ENCODE data around the gene TOX3. TPM values are rescaled to one million over a fixed set of nuclear protein-coding genes. Genes with fewer than 3 reads are reported as not detected.

Gene TOX3
- total and polyA plus RNA-seq, 2 of the 13 experiments (the other 11 are each of a cell fraction or from before 2014, with no cell fraction given): 14.5 to 98.6 TPM

DNA sequence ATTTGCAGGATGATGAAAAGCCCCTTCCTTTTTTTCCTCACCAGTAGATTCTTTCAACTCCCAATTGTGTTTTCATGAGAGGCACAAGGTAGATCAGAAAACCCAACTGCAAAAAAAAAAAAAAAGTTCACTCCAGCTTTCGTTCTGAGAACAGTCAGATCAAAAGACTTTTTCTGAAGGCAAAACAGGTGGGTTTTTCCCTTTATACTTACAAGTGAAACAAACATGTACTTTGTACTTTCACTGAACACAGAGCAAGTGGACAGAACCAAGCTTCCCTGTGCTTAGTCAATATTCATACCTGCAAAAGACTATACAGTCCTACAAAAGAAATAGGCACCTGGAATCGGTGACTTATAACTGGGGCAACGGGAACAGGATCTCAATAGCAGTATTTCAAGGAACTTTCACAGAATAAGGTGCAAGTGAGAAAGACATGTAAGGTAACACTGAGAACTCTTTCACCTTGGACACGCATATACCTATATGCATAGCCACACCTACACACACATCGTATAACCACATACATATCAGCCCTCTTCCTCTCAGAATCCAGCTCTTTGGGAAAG, 54.1 kb downstream of the TOX3 start (continued):
- TF ChIP-seq, protein P1, sequence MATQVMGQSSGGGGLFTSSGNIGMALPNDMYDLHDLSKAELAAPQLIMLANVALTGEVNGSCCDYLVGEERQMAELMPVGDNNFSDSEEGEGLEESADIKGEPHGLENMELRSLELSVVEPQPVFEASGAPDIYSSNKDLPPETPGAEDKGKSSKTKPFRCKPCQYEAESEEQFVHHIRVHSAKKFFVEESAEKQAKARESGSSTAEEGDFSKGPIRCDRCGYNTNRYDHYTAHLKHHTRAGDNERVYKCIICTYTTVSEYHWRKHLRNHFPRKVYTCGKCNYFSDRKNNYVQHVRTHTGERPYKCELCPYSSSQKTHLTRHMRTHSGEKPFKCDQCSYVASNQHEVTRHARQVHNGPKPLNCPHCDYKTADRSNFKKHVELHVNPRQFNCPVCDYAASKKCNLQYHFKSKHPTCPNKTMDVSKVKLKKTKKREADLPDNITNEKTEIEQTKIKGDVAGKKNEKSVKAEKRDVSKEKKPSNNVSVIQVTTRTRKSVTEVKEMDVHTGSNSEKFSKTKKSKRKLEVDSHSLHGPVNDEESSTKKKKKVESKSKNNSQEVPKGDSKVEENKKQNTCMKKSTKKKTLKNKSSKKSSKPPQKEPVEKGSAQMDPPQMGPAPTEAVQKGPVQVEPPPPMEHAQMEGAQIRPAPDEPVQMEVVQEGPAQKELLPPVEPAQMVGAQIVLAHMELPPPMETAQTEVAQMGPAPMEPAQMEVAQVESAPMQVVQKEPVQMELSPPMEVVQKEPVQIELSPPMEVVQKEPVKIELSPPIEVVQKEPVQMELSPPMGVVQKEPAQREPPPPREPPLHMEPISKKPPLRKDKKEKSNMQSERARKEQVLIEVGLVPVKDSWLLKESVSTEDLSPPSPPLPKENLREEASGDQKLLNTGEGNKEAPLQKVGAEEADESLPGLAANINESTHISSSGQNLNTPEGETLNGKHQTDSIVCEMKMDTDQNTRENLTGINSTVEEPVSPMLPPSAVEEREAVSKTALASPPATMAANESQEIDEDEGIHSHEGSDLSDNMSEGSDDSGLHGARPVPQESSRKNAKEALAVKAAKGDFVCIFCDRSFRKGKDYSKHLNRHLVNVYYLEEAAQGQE (IDR thresholded peaks at IDR 0.05; ENCODE audit: borderline replicate concordance in 1 of 2, low read depth in 1 of 2, low read length in 2 of 2): peak in 1 of 2 experiments; percentile 66; a peak in 2 of 4 replicates
- TF ChIP-seq ARNTL (CRISPR knock-in tag; IDR thresholded peaks at IDR 0.05) (peak; percentile 86), NFYC (CRISPR knock-in tag; IDR thresholded peaks at IDR 0.05) (peak; percentile 9; the same call in 1 of the 2 replicates), ZNF83 (CRISPR knock-in tag; IDR thresholded peaks at IDR 0.05; ENCODE audit: borderline replicate concordance) (no peak), STAG1 (CRISPR knock-in tag; IDR thresholded peaks at IDR 0.05) (peak; percentile 36; the same call in 1 of the 2 replicates), ZNF337 (CRISPR knock-in tag; IDR thresholded peaks at IDR 0.05; ENCODE audit: borderline replicate concordance, low read depth) (no peak), NCOA2 (CRISPR knock-in tag; IDR thresholded peaks at IDR 0.05) (peak; percentile 98), BRD4 (CRISPR knock-in tag; IDR thresholded peaks at IDR 0.05) (peak; percentile 63; the same call in 1 of the 2 replicates), MBD4 (IDR thresholded peaks at IDR 0.05; ENCODE audit: borderline replicate concordance, low read length) (peak; percentile 95), SSRP1 (CRISPR knock-in tag; IDR thresholded peaks at IDR 0.05) (peak; percentile 95), EHMT2 (IDR thresholded peaks at IDR 0.05; ENCODE audit: borderline replicate concordance, low read depth, low read length) (peak; percentile 89; the same call in 1 of the 2 replicates)
- TF ChIP-seq, protein P2, sequence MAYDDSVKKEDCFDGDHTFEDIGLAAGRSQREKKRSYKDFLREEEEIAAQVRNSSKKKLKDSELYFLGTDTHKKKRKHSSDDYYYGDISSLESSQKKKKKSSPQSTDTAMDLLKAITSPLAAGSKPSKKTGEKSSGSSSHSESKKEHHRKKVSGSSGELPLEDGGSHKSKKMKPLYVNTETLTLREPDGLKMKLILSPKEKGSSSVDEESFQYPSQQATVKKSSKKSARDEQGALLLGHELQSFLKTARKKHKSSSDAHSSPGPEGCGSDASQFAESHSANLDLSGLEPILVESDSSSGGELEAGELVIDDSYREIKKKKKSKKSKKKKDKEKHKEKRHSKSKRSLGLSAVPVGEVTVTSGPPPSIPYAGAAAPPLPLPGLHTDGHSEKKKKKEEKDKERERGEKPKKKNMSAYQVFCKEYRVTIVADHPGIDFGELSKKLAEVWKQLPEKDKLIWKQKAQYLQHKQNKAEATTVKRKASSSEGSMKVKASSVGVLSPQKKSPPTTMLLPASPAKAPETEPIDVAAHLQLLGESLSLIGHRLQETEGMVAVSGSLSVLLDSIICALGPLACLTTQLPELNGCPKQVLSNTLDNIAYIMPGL (CRISPR knock-in tag; IDR thresholded peaks at IDR 0.05; ENCODE audit: borderline replicate concordance in 1 of 2, low read depth in 1 of 2): 0 out of 4 replicates have a peak, but pooled peaks have one; percentile 31 to 41
- TF ChIP-seq, protein P3, sequence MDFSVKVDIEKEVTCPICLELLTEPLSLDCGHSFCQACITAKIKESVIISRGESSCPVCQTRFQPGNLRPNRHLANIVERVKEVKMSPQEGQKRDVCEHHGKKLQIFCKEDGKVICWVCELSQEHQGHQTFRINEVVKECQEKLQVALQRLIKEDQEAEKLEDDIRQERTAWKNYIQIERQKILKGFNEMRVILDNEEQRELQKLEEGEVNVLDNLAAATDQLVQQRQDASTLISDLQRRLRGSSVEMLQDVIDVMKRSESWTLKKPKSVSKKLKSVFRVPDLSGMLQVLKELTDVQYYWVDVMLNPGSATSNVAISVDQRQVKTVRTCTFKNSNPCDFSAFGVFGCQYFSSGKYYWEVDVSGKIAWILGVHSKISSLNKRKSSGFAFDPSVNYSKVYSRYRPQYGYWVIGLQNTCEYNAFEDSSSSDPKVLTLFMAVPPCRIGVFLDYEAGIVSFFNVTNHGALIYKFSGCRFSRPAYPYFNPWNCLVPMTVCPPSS (IDR thresholded peaks at IDR 0.05): no peak
- TF ChIP-seq, protein P4, sequence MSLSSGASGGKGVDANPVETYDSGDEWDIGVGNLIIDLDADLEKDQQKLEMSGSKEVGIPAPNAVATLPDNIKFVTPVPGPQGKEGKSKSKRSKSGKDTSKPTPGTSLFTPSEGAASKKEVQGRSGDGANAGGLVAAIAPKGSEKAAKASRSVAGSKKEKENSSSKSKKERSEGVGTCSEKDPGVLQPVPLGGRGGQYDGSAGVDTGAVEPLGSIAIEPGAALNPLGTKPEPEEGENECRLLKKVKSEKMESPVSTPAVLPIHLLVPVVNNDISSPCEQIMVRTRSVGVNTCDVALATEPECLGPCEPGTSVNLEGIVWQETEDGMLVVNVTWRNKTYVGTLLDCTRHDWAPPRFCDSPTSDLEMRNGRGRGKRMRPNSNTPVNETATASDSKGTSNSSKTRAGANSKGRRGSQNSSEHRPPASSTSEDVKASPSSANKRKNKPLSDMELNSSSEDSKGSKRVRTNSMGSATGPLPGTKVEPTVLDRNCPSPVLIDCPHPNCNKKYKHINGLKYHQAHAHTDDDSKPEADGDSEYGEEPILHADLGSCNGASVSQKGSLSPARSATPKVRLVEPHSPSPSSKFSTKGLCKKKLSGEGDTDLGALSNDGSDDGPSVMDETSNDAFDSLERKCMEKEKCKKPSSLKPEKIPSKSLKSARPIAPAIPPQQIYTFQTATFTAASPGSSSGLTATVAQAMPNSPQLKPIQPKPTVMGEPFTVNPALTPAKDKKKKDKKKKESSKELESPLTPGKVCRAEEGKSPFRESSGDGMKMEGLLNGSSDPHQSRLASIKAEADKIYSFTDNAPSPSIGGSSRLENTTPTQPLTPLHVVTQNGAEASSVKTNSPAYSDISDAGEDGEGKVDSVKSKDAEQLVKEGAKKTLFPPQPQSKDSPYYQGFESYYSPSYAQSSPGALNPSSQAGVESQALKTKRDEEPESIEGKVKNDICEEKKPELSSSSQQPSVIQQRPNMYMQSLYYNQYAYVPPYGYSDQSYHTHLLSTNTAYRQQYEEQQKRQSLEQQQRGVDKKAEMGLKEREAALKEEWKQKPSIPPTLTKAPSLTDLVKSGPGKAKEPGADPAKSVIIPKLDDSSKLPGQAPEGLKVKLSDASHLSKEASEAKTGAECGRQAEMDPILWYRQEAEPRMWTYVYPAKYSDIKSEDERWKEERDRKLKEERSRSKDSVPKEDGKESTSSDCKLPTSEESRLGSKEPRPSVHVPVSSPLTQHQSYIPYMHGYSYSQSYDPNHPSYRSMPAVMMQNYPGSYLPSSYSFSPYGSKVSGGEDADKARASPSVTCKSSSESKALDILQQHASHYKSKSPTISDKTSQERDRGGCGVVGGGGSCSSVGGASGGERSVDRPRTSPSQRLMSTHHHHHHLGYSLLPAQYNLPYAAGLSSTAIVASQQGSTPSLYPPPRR (CRISPR knock-in tag; IDR thresholded peaks at IDR 0.05; ENCODE audit: borderline replicate concordance): peak; percentile 91
- TF ChIP-seq, protein P5, sequence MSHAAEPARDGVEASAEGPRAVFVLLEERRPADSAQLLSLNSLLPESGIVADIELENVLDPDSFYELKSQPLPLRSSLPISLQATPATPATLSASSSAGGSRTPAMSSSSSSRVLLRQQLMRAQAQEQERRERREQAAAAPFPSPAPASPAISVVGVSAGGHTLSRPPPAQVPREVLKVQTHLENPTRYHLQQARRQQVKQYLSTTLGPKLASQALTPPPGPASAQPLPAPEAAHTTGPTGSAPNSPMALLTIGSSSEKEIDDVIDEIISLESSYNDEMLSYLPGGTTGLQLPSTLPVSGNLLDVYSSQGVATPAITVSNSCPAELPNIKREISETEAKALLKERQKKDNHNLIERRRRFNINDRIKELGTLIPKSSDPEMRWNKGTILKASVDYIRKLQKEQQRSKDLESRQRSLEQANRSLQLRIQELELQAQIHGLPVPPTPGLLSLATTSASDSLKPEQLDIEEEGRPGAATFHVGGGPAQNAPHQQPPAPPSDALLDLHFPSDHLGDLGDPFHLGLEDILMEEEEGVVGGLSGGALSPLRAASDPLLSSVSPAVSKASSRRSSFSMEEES (CRISPR knock-in tag; IDR thresholded peaks at IDR 0.05): peak; percentile 76; the same call in 1 of the 2 replicates
